K562 (cell line): ENCODE data around the gene ENTREP3. TPM values are rescaled to one million over a fixed set of nuclear protein-coding genes. Genes with fewer than 3 reads are reported as not detected.
A peak's percentile ranks its signal among the peaks of the same experiment; 100 is the strongest.

Experiments
- GABPB2 ChIP-seq: fragments of 250-450 bp; sonication (Bioruptor Pico); conservative IDR thresholded peaks from 2 replicates; pipeline ENCODE4 v1.5.1; 2021; ENCODE audit warnings: mild to moderate bottlenecking
- NFE2L1 ChIP-seq: fragments of 450-650 bp; IDR thresholded peaks from 2 replicates; pipeline ENCODE4 v1.6.1; 2016; ENCODE audit warnings: missing genetic modification characterization, low read depth, mild to moderate bottlenecking, missing compliant biosample characterization, moderate library complexity, borderline replicate concordance
- SREBF1 ChIP-seq: fragments of 150-350 bp; IDR thresholded peaks from 2 replicates; pipeline ENCODE4 v1.6.1; 2014; ENCODE audit warnings: antibody characterized with exemption, low read depth, low read length, borderline replicate concordance
- ZBTB40 ChIP-seq, 2 experiments: fragments of 450-650 bp in 1 of 2; sonication (generic) in 1 of 2; formaldehyde crosslinking in 1 of 2; IDR thresholded peaks; 2 replicates each; pipeline versions ENCODE4 v1.7.1 to v1.9.0; 2016 to 2022; ENCODE audit warnings: inconsistent platforms in 1 of 2, mild to moderate bottlenecking in 1 of 2, missing genetic modification reagents in 1 of 2
- ZKSCAN3 ChIP-seq: fragments of 250-450 bp; sonication (Bioruptor Pico); IDR thresholded peaks from 2 replicates; pipeline ENCODE4 v1.4.0; 2020
- ZNF584 ChIP-seq: fragments of 200-800 bp; sonication (Bioruptor generic); IDR thresholded peaks from 2 replicates; pipeline ENCODE4 v1.6.1; 2016; ENCODE audit warnings: low read depth, mild to moderate bottlenecking, missing genetic modification characterization, missing compliant biosample characterization
- ZNF639 ChIP-seq, 2 experiments: fragments of 200-800 bp in 1 of 2; sonication (Bioruptor generic) in 1 of 2; sonication (generic) in 1 of 2; formaldehyde crosslinking in 1 of 2; IDR thresholded peaks in 1 of 2; conservative IDR thresholded peaks in 1 of 2; 2 replicates each; pipeline versions ENCODE4 v1.5.0 to v1.6.1; 2016 to 2020; ENCODE audit warnings: missing compliant biosample characterization in 1 of 2, missing genetic modification characterization in 1 of 2, missing genetic modification reagents in 1 of 2
- ZNF707 ChIP-seq: fragments of 250-450 bp; sonication (Bioruptor Pico); conservative IDR thresholded peaks from 2 replicates; pipeline ENCODE4 v1.8.0; 2022; ENCODE audit warnings: inconsistent platforms, mild to moderate bottlenecking, moderate library complexity
- polyA plus RNA-seq, 8 experiments: library from polyadenylated mRNA; depleted of rRNA in 4 of 8; stranded (reverse) in 5 of 8; unstranded in 3 of 8; fragments of >200 nt; fragmentation: Nextera tagmentation in 2 of 8; fragmentation: Illumina TruSeq in 1 of 8; extraction: Ambion mirVana in 2 of 8; extraction: Trizol in 1 of 8; gene quantifications; 2 replicates each; pipeline versions ENCODE4 v1.2.1 to v1.2.3, GENCODE V29; 2011 to 2014; ENCODE audit warnings: inconsistent platforms in 1 of 8, missing spikeins in 1 of 8
- total RNA-seq, 7 experiments: library from RNA; depleted of rRNA in 6 of 7; stranded (reverse); fragments of >200 nt in 6 of 7; fragmentation: Illumina TruSeq in 2 of 7; extraction: Trizol in 2 of 7; gene quantifications; 2 replicates each; pipeline versions ENCODE4 v1.2.1 to v1.2.3, GENCODE V29; 2011 to 2021; ENCODE audit warnings: low replicate concordance in 1 of 7
- TF ChIP-seq, protein P1 (sequence below): fragments of 250-450 bp; sonication (Bioruptor Pico); IDR thresholded peaks from 2 replicates; pipeline ENCODE4 v1.8.0; 2021; ENCODE audit warnings: mild to moderate bottlenecking, moderate library complexity

Gene ENTREP3
- total and polyA plus RNA-seq, 9 of the 15 experiments (the other 6 are each of a cell fraction or from before 2014, with no cell fraction given): 1.9 to 41.8 (median 5.9) TPM

DNA sequence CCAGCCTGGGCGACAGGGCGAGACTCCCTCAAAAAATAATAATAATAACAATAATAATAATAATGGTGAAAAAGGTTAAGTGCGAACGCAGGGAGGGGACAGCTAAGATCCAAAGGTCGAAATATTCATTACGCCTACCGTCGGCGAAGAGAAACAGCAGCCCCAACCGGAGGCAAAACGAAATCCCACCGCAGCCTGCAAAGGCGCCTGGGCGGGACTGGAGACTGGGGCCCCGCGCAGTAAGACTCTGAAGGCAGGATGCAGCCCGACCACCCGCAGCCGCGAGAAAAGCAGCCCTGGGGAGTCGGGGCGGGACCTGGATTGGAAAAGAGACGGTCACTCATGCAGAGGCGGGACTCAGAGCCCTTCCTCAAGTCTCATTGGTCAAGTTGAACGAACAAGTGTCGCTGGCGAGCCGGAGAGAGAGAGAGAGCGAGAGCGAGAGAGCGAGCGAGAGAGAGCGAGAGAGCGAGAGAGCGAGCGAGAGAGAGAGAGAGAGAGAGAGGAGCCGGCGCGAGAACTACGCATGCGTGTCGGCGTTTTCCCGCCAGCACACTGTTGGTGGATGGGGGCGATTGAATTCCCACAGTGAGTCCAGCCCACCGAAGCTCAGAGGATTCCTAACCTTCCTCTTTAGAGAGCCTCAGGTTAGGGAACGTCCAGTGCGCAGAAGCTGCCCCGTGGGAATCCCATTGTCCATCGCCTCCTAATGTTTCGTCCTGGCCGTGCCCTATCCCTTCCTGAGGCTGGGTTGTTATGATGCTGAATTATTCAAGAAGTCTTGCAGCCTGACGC is 10.7 kb downstream of the ENTREP3 start (continued):
- peak; percentile 61 for TF ChIP-seq ZBTB40 (IDR thresholded peaks at IDR 0.05)
- TF ChIP-seq ZBTB40 (CRISPR knock-in tag; IDR thresholded peaks at IDR 0.05): no peak
- TF ChIP-seq NFE2L1 (tag): no peak
- peak; percentile 81; the same call in 1 of the 2 replicates for TF ChIP-seq ZNF584 (CRISPR knock-in tag)
- peak; percentile 57; the same call in 1 of the 2 replicates for TF ChIP-seq ZNF707
- no peak; the same call in 1 of the 2 replicates for TF ChIP-seq GABPB2 (CRISPR knock-in tag)
- no peak for TF ChIP-seq ZKSCAN3
- TF ChIP-seq, protein P1, sequence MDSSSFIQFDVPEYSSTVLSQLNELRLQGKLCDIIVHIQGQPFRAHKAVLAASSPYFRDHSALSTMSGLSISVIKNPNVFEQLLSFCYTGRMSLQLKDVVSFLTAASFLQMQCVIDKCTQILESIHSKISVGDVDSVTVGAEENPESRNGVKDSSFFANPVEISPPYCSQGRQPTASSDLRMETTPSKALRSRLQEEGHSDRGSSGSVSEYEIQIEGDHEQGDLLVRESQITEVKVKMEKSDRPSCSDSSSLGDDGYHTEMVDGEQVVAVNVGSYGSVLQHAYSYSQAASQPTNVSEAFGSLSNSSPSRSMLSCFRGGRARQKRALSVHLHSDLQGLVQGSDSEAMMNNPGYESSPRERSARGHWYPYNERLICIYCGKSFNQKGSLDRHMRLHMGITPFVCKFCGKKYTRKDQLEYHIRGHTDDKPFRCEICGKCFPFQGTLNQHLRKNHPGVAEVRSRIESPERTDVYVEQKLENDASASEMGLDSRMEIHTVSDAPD (CRISPR knock-in tag): peak; percentile 52; the same call in 1 of the 2 replicates
- TF ChIP-seq SREBF1: 0 out of 2 replicates have a peak, but pooled peaks have one; percentile 39
- TF ChIP-seq ZNF639 (CRISPR knock-in tag; conservative IDR thresholded peaks at IDR 0.05 in 1 of 2, IDR thresholded peaks at IDR 0.05 in 1 of 2): peak in 1 of 2 experiments; percentile 91; a peak in 2 of 4 replicates
